Measurements from ENCODE around the gene ATN1.

ATN1 gene

DNA sequence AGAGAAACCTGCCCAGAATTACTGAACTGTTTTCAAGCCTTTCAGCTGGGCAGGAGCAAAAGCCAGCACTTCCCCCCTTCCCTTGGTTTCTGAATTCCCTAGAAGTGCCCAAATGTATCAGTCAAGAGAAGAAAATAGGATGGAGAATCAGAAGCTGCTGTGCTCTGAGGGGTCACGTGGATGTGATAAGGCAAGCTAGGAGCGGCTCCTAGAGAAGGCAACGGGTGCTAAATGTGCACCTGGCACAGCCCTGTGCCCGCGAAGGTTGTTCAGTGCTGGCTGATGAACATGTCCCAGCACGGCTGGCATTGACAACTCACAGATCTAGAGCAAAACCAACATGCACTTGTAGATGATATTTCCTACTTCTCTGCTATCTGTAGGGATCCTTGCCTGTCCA, 51.3 kb downstream of the ATN1 start:
- DNase-seq = no peak

DNA sequence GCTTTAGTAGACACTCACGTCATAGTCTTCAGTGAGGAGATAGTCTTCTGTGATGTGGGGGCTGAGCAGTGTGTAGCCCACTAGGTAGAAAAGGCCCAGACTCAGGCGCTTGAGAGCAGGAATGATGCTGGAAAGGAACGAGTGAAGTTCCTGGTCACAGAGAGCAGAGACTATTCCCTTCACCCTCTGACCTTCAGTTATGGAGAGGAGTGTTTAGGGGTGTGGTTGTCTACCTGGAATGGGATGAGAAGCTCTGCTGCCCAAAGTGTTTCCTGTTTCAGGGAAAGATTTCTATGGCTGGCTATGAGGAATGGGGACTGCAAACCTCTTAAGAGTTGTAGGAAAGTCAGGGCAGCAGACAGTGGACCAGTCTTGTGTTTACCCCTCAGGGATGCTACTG, 51.7 kb downstream of the ATN1 start:
- no peak for DNase-seq

DNA sequence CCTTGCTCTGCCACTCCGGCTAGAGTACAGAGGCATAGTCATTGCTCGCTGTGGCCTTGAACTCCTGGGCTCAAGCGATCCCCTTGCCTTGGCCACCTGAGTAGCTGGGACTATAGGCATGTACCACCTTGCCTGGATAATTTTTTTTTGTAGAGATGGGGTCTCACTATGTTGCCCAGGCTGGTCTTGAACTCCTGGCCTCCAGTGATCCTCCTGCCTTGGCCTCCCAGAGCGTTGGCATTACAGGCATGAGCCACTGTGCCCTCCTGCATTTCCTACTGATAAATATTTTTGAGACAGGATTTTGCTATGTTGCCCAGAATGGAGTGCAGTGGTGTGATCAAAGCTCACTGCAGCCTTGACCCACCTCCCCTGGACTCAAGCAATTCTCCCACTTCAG, 52.3 kb downstream of the ATN1 start:
- no peak for DNase-seq

DNA sequence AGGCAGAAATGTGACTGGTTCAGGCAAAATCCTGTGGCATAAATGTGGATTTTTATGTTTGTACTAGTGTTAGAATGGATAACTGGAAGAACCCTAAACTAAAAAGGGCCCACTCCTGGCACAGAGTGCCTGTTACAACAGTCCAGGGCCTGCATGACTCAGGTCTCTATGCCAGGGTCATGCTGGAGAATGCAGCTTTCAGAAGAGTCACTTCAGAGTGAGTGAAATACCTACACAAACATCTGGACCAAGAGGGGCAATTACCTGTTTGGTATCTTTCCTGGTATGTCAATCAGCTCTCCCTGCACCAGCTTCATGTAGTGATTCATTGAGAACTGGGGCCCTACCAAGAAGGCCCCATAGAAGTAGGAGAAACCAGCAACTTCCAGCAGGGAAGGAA, 53.0 kb downstream of the ATN1 start:
- DNase-seq = no peak

DNA sequence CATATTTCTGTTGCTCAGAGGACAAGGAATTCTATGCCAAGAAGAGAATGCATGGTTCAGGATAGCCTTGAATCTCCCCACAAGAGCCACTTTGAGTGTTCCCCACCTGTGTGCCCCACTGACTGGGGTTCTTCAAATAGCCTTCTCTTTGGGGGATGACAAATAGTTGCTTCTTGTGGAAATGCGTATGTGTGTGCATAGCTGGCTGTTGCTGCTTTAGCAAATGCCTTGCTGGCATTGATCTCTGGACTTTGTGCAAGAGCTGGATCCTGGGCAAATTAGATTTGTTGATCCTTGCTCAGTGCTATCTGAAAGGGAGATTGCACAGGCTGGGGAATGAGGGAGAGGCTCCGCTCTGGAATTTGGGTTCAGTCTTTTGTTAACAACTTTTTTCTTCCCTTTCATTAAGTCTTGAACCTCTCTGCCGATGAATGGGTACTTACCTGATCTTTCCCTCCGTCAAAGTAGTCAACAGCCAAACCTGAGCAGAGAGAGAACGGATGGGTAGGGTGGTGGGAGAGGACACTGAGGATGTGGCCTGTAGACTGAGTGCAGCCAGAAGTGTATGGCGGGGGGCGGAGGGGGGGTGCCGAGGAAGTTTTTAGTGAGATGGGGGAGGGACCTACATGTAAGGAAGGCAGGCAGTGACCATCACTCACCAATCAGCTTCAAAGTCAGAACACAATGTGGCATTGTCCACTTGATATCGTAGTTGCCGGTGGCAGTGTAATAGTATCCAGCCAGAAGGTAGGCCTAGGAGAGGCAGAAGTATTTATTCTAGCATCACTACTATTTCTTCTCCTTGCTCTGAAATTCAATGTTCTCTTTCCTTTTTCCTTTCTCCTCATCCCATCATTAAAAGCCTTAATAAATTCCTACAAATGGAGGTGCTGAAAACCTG, 53.6 kb downstream of the ATN1 start:
- DNase-seq = no peak

DNA sequence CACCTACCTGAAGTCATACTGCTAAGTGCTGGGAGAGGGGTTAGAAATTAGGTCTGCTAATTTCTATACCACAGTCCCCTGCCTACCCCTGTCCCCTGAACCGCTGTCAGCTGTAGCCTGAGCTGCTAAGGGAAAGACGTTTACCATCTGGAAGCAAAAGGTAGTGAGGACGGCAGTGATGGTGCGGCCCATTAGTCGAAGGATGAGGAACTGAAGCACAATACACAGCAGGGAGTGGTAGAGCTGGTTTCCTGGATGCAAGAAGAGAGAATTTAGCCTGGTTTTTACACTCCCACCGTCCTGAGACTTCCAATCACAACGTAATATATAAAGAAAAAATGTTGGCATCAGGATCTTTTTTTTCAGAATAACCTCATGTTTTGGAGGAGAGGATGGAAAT, 54.8 kb downstream of the ATN1 start:
- DNase-seq = no peak

DNA sequence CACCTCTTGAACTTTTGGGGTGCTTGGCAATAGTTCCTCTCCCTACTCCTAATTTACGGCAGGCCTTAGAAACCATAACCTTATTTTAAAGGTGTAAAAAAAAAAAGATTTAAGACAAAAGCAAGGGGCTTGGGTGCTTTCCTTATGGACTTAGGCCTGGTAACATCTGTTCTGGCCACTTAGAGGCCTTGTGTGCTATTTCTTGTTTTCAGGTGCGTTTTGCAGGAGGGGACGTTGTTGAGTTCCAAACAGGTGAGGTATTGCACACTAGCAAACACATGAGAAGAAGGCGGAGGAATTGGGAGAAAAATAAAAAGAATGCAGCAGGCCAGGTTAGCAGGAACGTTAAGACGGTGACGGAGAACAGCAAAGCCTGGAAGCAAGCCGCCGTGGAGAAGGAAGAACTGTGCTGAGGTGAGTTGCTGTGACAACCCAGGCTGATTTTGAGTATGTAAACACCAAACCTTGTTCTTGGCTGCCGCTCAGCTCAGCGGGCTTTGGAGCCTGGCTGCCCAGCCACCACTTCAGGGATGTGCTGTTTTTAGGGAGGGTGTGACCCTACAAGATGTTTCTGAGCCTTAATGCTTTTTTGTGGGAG, 60.3 kb downstream of the ATN1 start:
- DNase-seq = no peak
